ENCODE measurements around the gene EMX2.

The EMX2 gene

GRCh38 chr10:117532003-117532385 is 10.6 kb upstream of the EMX2 start:
- DNase-seq (ENCODE audit: low read depth in 2 of 2) = no peak

GRCh38 chr10:117532451-117533107 is 10.0 kb upstream of the EMX2 start:
- no peak for DNase-seq (ENCODE audit: low read depth in 2 of 2)

- no peak for DNase-seq (ENCODE audit: low read depth in 2 of 2)
These were observed 8.9 kb upstream of the EMX2 start for GRCh38 chr10:117533507-117534281.

GRCh38 chr10:117534321-117535297 is 7.9 kb upstream of the EMX2 start:
- no peak for DNase-seq (ENCODE audit: low read depth in 2 of 2)

- no peak for DNase-seq (ENCODE audit: low read depth in 2 of 2)
These were observed 7.1 kb upstream of the EMX2 start for GRCh38 chr10:117535298-117536071.

- DNase-seq (ENCODE audit: low read depth in 2 of 2) = no peak
These were observed 6.3 kb upstream of the EMX2 start for GRCh38 chr10:117536072-117536865.

- DNase-seq (ENCODE audit: low read depth in 2 of 2) = no peak
These were observed 5.6 kb upstream of the EMX2 start for GRCh38 chr10:117536866-117537435.

GRCh38 chr10:117537436-117537903 is 5.1 kb upstream of the EMX2 start:
- DNase-seq (ENCODE audit: low read depth in 2 of 2) = no peak

- DNase-seq (ENCODE audit: low read depth in 2 of 2) = no peak
These were observed 4.5 kb upstream of the EMX2 start for GRCh38 chr10:117537904-117538524.

- DNase-seq (ENCODE audit: low read depth in 2 of 2) = no peak
These were observed 3.2 kb upstream of the EMX2 start for GRCh38 chr10:117539361-117539773.

- no peak for DNase-seq (ENCODE audit: low read depth in 2 of 2)
These were observed 2.5 kb upstream of the EMX2 start for GRCh38 chr10:117539903-117540639.

- DNase-seq (ENCODE audit: low read depth in 2 of 2) = no peak
These were observed 1.7 kb upstream of the EMX2 start for GRCh38 chr10:117540640-117541404.

- no peak for DNase-seq (ENCODE audit: low read depth in 2 of 2)
These were observed 1.1 kb upstream of the EMX2 start for GRCh38 chr10:117541405-117541908.

- no peak for DNase-seq (ENCODE audit: low read depth in 2 of 2)
These were observed 439 bp upstream of the EMX2 start for GRCh38 chr10:117541909-117542705.

GRCh38 chr10:117543225-117544003 is 868 bp downstream of the EMX2 start:
- DNase-seq (ENCODE audit: low read depth in 2 of 2) = no peak

- no peak for DNase-seq (ENCODE audit: low read depth in 2 of 2)
These were observed 1.6 kb downstream of the EMX2 start for GRCh38 chr10:117544004-117544701.

All from activated CD4-positive, alpha-beta T cell treated with anti-CD3 and anti-CD28 coated beads for 24 hours (primary cell).